ENCODE results near the gene ANKRD45.
A peak's percentile ranks its signal among the peaks of the same experiment; 100 is the strongest.
"Not testable (repeated sequence)": the region's sequence is repeated elsewhere in the genome, so short reads cannot be mapped to it uniquely, and the experiment has no call there.

Gene ANKRD45

DNA sequence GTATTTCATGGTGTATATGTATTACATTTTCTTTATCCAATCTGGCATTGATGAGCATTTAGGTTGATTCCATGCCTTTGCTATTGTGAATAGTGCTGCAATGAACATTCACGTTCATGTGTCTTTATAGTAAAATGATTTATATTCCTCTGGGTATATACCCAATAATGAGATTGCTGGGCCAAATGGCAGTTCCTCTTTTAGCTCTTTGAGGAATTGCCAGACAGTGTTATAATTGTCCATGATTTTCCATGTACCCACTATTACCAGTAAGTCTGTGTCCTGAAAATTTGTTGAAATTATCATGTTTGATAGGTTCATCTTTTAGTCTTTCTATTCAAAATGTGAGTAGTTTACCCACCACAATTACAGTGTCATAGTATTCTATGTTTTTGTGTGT, 101.2 kb downstream of the ANKRD45 start:
- peak in 1 of 2 donors; percentile 1 for DNase-seq

- DNase-seq = not testable (repeated sequence)
These were observed 105.8 kb downstream of the ANKRD45 start for GRCh38 chr1:173563846-173564245.

GRCh38 chr1:173562813-173563212, 106.8 kb downstream of the ANKRD45 start:
- no peak for DNase-seq

DNA sequence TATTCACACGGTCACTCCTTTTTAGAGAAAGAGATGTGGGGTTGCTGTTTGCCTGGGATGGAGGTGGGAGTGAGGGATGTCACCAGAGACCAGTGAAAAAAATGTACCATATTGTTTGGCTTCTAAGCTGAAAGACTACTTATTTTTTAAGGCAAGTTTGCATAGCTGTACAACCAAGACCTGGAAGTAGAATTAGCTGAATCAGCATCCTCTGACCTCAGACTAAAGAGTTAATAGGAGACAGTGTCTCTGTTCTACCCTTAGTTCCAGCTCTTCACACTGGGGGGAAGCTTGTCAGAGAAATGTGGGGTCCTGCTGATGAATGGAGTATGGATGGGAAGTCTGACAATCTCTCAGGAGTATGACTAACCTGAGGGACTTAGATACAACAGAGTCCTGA, 108.4 kb downstream of the ANKRD45 start:
- DNase-seq = no peak

- DNase-seq = no peak
These were observed 109.3 kb downstream of the ANKRD45 start for GRCh38 chr1:173560285-173560880.
